ENCODE measurements around the gene CTXND1.

The CTXND1 gene

DNA sequence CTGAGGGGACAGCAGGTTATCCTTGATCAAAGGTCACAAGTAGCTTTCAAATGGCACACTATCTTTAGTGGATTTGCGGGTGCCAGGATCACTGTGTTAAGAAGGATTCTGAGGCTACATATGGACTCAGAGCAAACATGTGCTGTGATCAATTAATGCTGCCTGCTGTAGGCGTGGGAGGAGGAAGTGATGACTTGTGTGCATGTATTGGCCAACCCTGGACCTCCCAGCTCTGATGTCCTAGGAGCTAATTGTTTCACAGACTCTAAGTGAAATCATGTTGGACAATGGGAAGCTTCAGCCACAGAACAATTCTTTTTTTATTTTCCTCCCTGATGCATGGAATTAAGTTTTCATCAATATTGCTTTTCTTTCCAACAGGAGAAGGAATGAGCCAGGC lies 74.9 kb downstream of the CTXND1 start:
- TF ChIP-seq TAF1 (IDR thresholded peaks at IDR 0.05; ENCODE audit: borderline replicate concordance, low read depth, low read length) (no peak), POLR2A (IDR thresholded peaks at IDR 0.05; ENCODE audit: low read depth, low read length) (no peak), POLR2AphosphoS5 (IDR thresholded peaks at IDR 0.05; ENCODE audit: low read depth, low read length) (no peak)
- FAIRE-seq: no peak
- DNase-seq (ENCODE audit: insufficient read length): no peak

DNA sequence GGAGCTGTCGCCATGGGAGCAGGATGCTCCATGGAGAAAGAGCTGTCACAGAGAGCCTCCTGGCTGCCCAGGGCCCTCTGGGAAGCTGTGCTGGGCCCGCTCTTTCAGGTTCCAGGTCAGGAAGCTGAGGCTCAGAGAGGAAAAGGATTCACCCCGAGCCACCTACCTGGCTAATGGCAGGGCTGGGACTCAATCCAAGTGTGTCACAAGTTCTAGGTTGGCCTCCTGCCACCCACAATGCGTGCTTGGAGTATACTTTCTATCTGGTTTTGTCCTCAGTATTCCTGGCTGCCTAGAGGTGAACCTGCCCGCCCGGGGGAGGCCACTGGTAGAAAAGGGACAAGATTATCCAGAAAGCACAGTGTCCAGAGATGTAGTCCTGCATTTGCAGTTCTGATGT lies 75.6 kb downstream of the CTXND1 start:
- DNase-seq (ENCODE audit: insufficient read length) (no peak), FAIRE-seq (no peak)
- TF ChIP-seq TAF1 (IDR thresholded peaks at IDR 0.05; ENCODE audit: borderline replicate concordance, low read depth, low read length) (no peak), POLR2AphosphoS5 (IDR thresholded peaks at IDR 0.05; ENCODE audit: low read depth, low read length) (no peak), POLR2A (IDR thresholded peaks at IDR 0.05; ENCODE audit: low read depth, low read length) (no peak)

DNA sequence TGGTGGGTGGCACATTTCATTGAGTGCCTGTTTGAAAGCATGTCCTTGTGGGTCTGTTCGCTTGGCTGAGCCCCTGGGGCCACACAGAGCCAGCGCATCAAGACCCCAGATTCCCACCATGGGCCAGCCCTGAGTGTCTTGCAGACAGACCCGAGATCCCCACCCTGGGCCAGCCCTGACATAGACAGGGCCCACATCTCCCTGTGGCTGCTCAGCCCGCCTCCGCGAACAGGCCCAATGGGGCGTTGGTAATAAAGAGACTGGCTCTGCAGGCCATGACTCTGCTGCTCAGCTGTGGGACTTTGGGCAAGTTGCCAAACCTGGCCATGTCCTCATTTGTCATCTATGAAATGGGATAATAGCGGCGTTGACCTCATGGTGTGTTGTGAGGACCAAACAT lies 76.6 kb downstream of the CTXND1 start:
- TF ChIP-seq POLR2AphosphoS5 (IDR thresholded peaks at IDR 0.05; ENCODE audit: low read depth, low read length): no peak
- no peak for FAIRE-seq

DNA sequence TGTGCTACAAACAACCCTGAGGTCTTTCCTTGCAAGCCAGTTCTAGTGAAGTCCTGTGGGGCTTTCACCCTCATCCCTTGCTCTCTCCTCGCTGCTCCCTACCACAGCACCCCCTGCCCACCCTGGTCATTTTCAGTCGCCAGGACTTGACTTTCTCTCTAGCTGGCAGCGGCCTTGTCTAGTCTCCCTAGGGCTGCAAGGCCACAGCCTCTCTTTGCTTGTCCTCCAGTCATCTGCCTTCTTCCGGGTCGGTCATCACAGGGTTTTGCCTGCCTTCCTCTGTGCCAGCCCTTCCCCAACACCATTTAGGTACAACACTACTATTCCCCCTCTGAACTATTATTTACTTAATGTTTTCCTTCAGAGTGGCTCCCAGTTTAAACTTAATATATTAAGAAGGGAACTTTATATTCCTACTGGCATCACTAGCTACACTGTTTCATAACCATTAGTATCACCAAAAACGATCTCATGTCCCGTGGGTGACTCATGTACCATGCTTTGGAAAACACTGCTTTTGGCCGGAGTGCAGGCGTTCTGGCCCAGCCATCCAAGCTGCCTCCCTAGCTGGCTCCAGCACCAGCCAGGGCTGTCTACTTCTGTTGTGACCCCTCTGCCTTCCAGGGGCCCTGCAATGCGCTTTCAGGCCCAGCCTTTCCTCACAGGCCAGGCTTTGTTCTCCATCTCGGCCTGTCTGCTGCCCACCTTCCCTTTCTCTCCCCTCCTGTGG lies 77.8 kb downstream of the CTXND1 start:
- TF ChIP-seq TAF1 (IDR thresholded peaks at IDR 0.05; ENCODE audit: borderline replicate concordance, low read depth, low read length) (no peak), POLR2AphosphoS5 (IDR thresholded peaks at IDR 0.05; ENCODE audit: low read depth, low read length) (no peak), POLR2A (IDR thresholded peaks at IDR 0.05; ENCODE audit: low read depth, low read length) (no peak)
- FAIRE-seq (no peak), DNase-seq (ENCODE audit: insufficient read length) (no peak)

More for the DNA sequence above, 76.6 kb downstream of the CTXND1 start:
- no peak for DNase-seq (ENCODE audit: insufficient read length)

DNA sequence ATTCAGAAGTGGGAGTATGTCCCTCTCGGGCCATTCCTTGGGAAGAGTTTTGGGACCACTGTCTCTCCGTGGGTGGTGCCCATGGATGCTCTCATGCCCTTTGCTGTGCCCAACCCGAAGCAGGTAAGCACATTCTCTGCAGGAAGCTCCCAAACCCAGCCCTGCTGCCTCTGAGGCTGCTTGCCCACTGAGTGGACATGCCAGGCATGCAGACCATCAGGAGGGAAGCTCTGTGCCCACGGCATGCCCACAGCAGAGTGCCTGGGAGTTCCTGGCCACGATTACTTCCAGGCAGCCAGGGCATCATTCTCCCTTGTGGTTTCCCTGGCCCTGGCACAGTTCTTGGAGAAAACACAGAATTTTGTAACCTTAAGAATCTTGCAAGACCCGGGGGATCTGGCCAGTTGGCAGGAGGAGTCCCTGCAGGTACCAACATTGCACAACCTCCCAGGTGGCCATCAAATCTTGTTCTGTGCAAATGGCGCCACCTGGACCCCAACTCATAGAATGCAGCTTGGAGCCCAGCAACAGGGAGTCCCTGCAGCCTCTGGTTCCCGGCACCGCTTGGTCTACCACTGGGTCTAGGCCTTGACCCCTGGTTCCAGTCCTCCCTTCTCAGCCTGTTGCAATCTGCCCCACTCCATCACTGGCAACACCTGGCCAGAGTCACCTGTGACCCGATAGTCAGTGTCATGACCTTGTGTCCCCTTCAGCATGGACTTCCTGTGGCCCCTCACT lies 78.8 kb downstream of the CTXND1 start:
- FAIRE-seq (peak; percentile 97), DNase-seq (ENCODE audit: insufficient read length) (peak; percentile 58)
- TF ChIP-seq POLR2A (IDR thresholded peaks at IDR 0.05; ENCODE audit: low read depth, low read length) (no peak), POLR2AphosphoS5 (IDR thresholded peaks at IDR 0.05; ENCODE audit: low read depth, low read length) (no peak), TAF1 (IDR thresholded peaks at IDR 0.05; ENCODE audit: borderline replicate concordance, low read depth, low read length) (no peak)

DNA sequence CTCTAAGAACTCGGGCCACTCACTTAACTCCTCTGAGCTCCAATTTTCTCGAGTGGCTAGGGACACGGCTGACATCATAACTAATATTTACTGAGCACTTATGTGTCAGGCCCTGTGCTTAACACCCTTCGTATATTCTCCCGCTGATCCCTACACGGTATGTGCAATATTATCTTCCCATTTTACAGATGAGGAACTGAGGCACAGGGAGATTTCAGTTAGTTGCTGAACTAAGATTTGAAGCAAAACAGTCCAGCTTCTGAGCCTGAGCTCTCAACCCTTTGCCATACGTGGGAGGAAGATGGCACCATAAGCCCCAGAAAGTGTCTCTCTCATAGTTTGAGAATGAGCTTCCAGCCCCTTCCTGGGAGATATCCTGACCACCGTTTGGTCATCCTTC lies 79.6 kb downstream of the CTXND1 start:
- no peak for TF ChIP-seq TAF1 (IDR thresholded peaks at IDR 0.05; ENCODE audit: borderline replicate concordance, low read depth, low read length)
- TF ChIP-seq POLR2A (IDR thresholded peaks at IDR 0.05; ENCODE audit: low read depth, low read length): no peak
- TF ChIP-seq POLR2AphosphoS5 (IDR thresholded peaks at IDR 0.05; ENCODE audit: low read depth, low read length): no peak
- FAIRE-seq (no peak), DNase-seq (ENCODE audit: insufficient read length) (no peak)

DNA sequence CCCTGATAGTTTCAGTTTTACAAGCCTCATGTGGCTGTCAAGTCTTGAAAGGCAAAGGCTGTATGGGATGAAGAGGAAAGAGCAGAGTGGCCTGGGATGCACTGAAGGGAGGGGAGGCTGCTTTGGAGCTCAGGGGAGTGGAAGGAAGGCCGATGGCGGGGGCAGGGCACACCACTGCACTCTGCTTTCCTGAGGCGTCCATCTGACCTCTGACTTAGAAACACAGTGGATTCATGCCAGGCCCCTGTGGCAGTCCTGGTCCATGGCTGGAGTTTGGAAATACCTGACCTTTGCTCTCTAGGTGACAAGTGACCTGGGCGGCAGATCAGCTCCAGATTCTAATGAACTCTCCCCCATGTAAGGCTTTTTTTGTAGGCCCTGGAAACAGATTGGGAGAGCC lies 80.2 kb downstream of the CTXND1 start:
- TF ChIP-seq POLR2A (IDR thresholded peaks at IDR 0.05; ENCODE audit: low read depth, low read length) (no peak), POLR2AphosphoS5 (IDR thresholded peaks at IDR 0.05; ENCODE audit: low read depth, low read length) (no peak), TAF1 (IDR thresholded peaks at IDR 0.05; ENCODE audit: borderline replicate concordance, low read depth, low read length) (no peak)
- DNase-seq (ENCODE audit: insufficient read length): no peak
- no peak for FAIRE-seq

DNA sequence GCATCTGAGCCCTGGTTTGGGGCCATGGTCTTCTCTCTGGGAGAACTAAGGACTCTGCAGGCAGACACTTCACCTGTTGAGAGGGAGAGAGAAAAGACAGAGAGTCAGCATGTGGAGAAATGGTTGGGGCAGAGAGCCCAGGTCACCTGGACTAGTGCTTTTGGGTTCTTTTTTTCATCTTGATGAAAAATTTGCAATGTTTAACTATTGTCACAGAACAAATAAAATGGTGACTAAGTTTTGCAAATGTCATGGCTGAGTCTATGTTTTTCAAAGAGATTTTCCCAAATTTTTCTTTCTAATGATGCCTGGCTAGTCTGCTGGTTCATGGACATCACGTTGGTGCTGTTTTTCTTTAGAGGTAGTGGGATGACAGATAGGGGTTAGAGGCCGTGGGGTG lies 81.4 kb downstream of the CTXND1 start:
- FAIRE-seq: no peak
- no peak for TF ChIP-seq POLR2AphosphoS5 (IDR thresholded peaks at IDR 0.05; ENCODE audit: low read depth, low read length)
- no peak for DNase-seq (ENCODE audit: insufficient read length)

DNA sequence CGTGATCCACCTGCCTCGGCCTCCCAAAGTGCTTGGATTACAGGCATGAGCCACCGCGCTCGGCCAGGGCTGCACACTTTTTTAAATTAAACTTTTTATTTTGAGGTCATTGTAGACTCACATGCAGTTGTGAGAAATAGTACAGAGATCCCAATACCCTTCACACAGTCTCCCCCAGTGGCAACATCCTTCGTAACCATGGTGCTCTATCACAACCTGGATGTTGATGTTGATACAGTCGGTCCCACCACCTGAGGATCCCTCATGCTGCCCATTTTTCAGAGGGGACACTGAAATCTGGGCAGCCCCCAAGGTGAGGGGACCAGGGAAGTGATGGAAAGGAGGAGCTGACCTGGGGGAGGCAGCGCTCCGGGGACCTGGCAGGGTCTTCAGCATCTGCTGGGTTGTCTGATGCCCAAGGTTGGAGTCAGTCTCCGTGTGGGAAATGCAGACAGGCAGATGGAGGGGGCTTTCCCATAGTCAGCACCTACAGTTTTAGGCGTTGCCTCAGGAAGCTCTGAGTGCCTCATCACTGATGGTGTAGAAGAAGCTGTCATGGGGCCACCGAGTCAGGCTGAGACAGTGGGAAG lies 82.2 kb downstream of the CTXND1 start:
- TF ChIP-seq POLR2A (IDR thresholded peaks at IDR 0.05; ENCODE audit: low read depth, low read length) (no peak), POLR2AphosphoS5 (IDR thresholded peaks at IDR 0.05; ENCODE audit: low read depth, low read length) (no peak), TAF1 (IDR thresholded peaks at IDR 0.05; ENCODE audit: borderline replicate concordance, low read depth, low read length) (no peak)
- FAIRE-seq: no peak
- no peak for DNase-seq (ENCODE audit: insufficient read length)

DNA sequence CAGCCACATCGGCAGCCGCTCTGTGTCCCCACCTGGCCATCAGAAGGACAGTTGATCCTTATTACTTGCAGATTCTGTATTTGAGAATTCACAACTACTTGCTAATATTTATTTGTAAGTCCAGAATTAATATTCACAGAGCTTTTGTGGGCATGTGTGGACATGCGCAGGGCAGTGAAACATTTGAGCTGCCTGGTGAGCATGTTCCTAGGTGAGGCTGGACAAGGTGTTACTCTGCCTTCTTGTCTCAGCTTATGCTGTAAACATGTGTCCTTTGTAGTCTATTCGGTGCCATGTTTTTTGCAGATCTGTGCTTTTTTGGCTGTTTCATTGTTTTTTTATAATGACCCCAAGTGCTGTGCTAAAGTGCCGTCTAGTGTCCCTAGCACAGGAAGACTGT lies 83.6 kb downstream of the CTXND1 start:
- TF ChIP-seq TAF1 (IDR thresholded peaks at IDR 0.05; ENCODE audit: borderline replicate concordance, low read depth, low read length) (no peak), POLR2A (IDR thresholded peaks at IDR 0.05; ENCODE audit: low read depth, low read length) (no peak), POLR2AphosphoS5 (IDR thresholded peaks at IDR 0.05; ENCODE audit: low read depth, low read length) (no peak)
- DNase-seq (ENCODE audit: insufficient read length): no peak
- FAIRE-seq: no peak

DNA sequence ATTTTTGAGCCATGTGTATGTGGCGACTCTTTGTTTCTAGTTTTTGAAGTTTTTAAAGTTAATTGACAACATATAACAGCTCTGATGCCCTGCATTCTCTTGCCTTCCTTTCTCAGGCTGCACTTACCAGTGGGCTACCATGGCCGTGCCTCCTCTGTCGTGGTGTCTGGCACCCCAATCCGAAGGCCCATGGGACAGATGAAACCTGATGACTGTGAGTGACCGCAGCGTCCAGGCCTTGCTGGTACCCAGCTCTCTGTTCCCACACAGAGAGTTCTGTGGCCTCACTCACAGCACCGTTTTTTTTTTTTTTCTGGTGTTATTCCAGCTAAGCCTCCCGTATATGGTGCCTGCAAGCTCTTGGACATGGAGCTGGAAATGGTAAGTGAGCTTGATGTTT lies 84.1 kb downstream of the CTXND1 start:
- FAIRE-seq (no peak), DNase-seq (ENCODE audit: insufficient read length) (no peak)
- TF ChIP-seq TAF1 (IDR thresholded peaks at IDR 0.05; ENCODE audit: borderline replicate concordance, low read depth, low read length) (no peak), POLR2A (IDR thresholded peaks at IDR 0.05; ENCODE audit: low read depth, low read length) (no peak)

DNA sequence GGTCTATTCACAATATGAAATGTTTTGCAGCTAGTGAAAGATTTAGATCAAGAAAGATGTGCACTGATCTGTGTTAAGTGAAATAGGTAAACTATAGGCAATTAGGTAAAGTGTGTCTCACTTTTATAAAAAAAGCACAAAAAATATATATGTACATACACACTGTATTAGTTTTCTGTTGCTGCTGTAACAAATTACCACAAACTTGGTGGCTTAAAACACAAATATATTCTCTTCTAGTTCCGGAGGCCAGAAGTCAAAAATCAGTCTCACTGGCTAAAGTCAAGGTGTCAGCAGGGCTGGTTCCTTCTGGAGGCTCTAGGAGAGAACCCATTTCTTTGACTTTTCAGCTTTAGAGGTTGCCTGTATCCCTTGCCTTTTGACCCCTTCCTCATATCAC lies 88.1 kb downstream of the CTXND1 start:
- FAIRE-seq: no peak
- TF ChIP-seq POLR2AphosphoS5 (IDR thresholded peaks at IDR 0.05; ENCODE audit: low read depth, low read length) (no peak), POLR2A (IDR thresholded peaks at IDR 0.05; ENCODE audit: low read depth, low read length) (no peak)

More for the DNA sequence above, 88.1 kb downstream of the CTXND1 start:
- DNase-seq (ENCODE audit: insufficient read length): no peak

Data from GM12892 (cell line).